Progenitor cell of endocrine pancreas (in vitro differentiated cells): Measurements from ENCODE around the gene SREBF2. TPM values are rescaled to one million over a fixed set of nuclear protein-coding genes. Genes with fewer than 3 reads are reported as not detected.

Experiments used
- DNase-seq: peaks from one replicate; pipeline ENCODE4 v3.0.0; 2021; ENCODE audit warnings: low spot score; ENCODE audit not compliant: unreplicated experiment
- H3K27ac Mint-ChIP-seq: 2 replicates; pipeline ENCODE4 v1.8.0; 2021; ENCODE audit warnings: mild to moderate bottlenecking, moderate library complexity, mixed read lengths
- H3K27me3 Mint-ChIP-seq: 2 replicates; pipeline ENCODE4 v1.8.0; 2021; ENCODE audit warnings: mixed read lengths
- H3K36me3 Mint-ChIP-seq: 2 replicates; pipeline ENCODE4 v1.8.0; 2022; ENCODE audit warnings: mixed read lengths; ENCODE audit not compliant: insufficient read depth
- H3K4me1 Mint-ChIP-seq: 2 replicates; pipeline ENCODE4 v1.8.0; 2021; ENCODE audit warnings: low read depth, mixed read lengths
- H3K4me3 Mint-ChIP-seq: 2 replicates; pipeline ENCODE4 v1.8.0; 2021; ENCODE audit warnings: low read depth, mild to moderate bottlenecking, moderate library complexity, mixed read lengths
- H3K9me3 Mint-ChIP-seq: 2 replicates; pipeline ENCODE4 v1.8.0; 2021; ENCODE audit warnings: low read depth, mixed read lengths
- CTCF ChIP-seq: fragments of 200-600 bp; sonication (generic); IDR thresholded peaks from one replicate; pipeline ENCODE4 v1.5.0; 2021; ENCODE audit warnings: antibody characterized with exemption, mild to moderate bottlenecking; ENCODE audit not compliant: unreplicated experiment
- total RNA-seq: library from RNA; stranded (reverse); gene quantifications from 2 replicates; pipeline ENCODE4 v1.2.1, GENCODE V29; 2021

SREBF2 gene
- total RNA-seq, 1 donor from 2014 or later: 156 TPM

- H3K27me3 Mint-ChIP-seq: peaks cover 67% of the 10 kb centered on the region
- H3K9me3 Mint-ChIP-seq: no peaks in the 10 kb centered on the region
- peak; percentile 37 for DNase-seq
- H3K4me1 Mint-ChIP-seq: peaks cover 1% of the 10 kb centered on the region
- H3K4me3 Mint-ChIP-seq: peak within 1 kb of the TSS; percentile 41
- no peak within 1 kb of the TSS for H3K27ac Mint-ChIP-seq
- no peak for TF ChIP-seq CTCF
- H3K36me3 Mint-ChIP-seq: no peaks in the 10 kb centered on the region
Measured at GRCh38 chr22:41915035-41915785, 82.3 kb downstream of the SREBF2 start, which contains the start of gene SHISA8. SHISA8 (minus strand) TSS chr22:41915074; CDS start chr22:41914667, 407 bp downstream.

- TF ChIP-seq CTCF: no peak
- Mint-ChIP-seq H3K27me3 (peaks cover 72% of the 10 kb centered on the region), H3K4me1 (peaks cover 1% of the 10 kb centered on the region), H3K4me3 (no peak overlapping the region), H3K9me3 (no peaks in the 10 kb centered on the region), H3K36me3 (no peaks in the 10 kb centered on the region), H3K27ac (no peak overlapping the region)
- DNase-seq: no peak
Measured at GRCh38 chr22:41915786-41916493, 83.0 kb downstream of the SREBF2 start.

GRCh38 chr22:41916745-41917358 lies 83.9 kb downstream of the SREBF2 start:
- Mint-ChIP-seq H3K36me3 (no peaks in the 10 kb centered on the region), H3K4me3 (no peak overlapping the region), H3K27ac (no peak overlapping the region), H3K4me1 (peaks cover 1% of the 10 kb centered on the region), H3K9me3 (no peaks in the 10 kb centered on the region), H3K27me3 (peaks cover 69% of the 10 kb centered on the region)
- no peak for DNase-seq
- no peak for TF ChIP-seq CTCF

- Mint-ChIP-seq H3K27me3 (peaks cover 68% of the 10 kb centered on the region), H3K4me1 (peaks cover 1% of the 10 kb centered on the region), H3K9me3 (no peaks in the 10 kb centered on the region), H3K4me3 (no peak overlapping the region), H3K27ac (no peak overlapping the region), H3K36me3 (no peaks in the 10 kb centered on the region)
- no peak for TF ChIP-seq CTCF
- no peak for DNase-seq
Measured at GRCh38 chr22:41917375-41917902, 84.5 kb downstream of the SREBF2 start.
